IMR-90 (cell line): ENCODE data around the gene GNB2.
A peak's percentile ranks its signal among the peaks of the same experiment; 100 is the strongest.

ENCODE experiments used
- BHLHE40 ChIP-seq: fragments of 150-350 bp; IDR thresholded peaks from 2 replicates; pipeline ENCODE4 v1.6.1; 2016; ENCODE audit warnings: mild to moderate bottlenecking, low read depth, low read length
- CEBPB ChIP-seq: IDR thresholded peaks from 2 replicates; pipeline ENCODE4 v1.6.1; 2012; ENCODE audit warnings: low read depth, low read length, improper control_type of control experiment
- CHD1 ChIP-seq: IDR thresholded peaks from 2 replicates; pipeline ENCODE4 v1.6.1; 2012; ENCODE audit warnings: low read depth, low read length, improper control_type of control experiment
- FOS ChIP-seq: fragments of 150-350 bp; IDR thresholded peaks from 2 replicates; pipeline ENCODE4 v1.6.1; 2016; ENCODE audit warnings: low read depth, low read length
- MAZ ChIP-seq: IDR thresholded peaks from 2 replicates; pipeline ENCODE4 v1.6.1; 2012; ENCODE audit warnings: low read depth, mild to moderate bottlenecking, low read length, improper control_type of control experiment, moderate library complexity, borderline replicate concordance
- MXI1 ChIP-seq: IDR thresholded peaks from 2 replicates; pipeline ENCODE4 v1.6.1; 2012; ENCODE audit warnings: low read depth, mild to moderate bottlenecking, low read length, moderate library complexity, borderline replicate concordance
- POLR2A ChIP-seq: IDR thresholded peaks from 2 replicates; pipeline ENCODE4 v1.6.1; 2012; ENCODE audit warnings: mild to moderate bottlenecking, low read depth, low read length
- RAD21 ChIP-seq: IDR thresholded peaks from 2 replicates; pipeline ENCODE4 v1.6.1; 2012; ENCODE audit warnings: low read length, improper control_type of control experiment
- RCOR1 ChIP-seq: IDR thresholded peaks from 2 replicates; pipeline ENCODE4 v1.6.1; 2012; ENCODE audit warnings: mild to moderate bottlenecking, low read length, improper control_type of control experiment; ENCODE audit not compliant: insufficient replicate concordance
- RFX5 ChIP-seq: IDR thresholded peaks from 2 replicates; pipeline ENCODE4 v1.8.0; 2012; ENCODE audit warnings: low read depth, mild to moderate bottlenecking, low read length, moderate library complexity
- SMC3 ChIP-seq: fragments of 150-350 bp; IDR thresholded peaks from 2 replicates; pipeline ENCODE4 v1.6.1; 2016; ENCODE audit warnings: low read depth, mild to moderate bottlenecking, antibody characterized with exemption, low read length, moderate library complexity
- TF ChIP-seq, protein P1 (sequence below): conservative IDR thresholded peaks from 2 replicates; pipeline ENCODE4 v1.5.1; 2012; ENCODE audit warnings: mild to moderate bottlenecking, low read depth, low read length, improper control_type of control experiment
- TF ChIP-seq, protein P2 (sequence below): fragments of 150-350 bp; IDR thresholded peaks from 2 replicates; pipeline ENCODE4 v1.6.1; 2016; ENCODE audit warnings: low read depth, mild to moderate bottlenecking, low read length, moderate library complexity, borderline replicate concordance
- TF ChIP-seq, protein P3 (sequence below): fragments of 150-350 bp; IDR thresholded peaks from 2 replicates; pipeline ENCODE4 v1.6.1; 2017; ENCODE audit warnings: mild to moderate bottlenecking, antibody characterized with exemption, low read length, low read depth

DNA sequence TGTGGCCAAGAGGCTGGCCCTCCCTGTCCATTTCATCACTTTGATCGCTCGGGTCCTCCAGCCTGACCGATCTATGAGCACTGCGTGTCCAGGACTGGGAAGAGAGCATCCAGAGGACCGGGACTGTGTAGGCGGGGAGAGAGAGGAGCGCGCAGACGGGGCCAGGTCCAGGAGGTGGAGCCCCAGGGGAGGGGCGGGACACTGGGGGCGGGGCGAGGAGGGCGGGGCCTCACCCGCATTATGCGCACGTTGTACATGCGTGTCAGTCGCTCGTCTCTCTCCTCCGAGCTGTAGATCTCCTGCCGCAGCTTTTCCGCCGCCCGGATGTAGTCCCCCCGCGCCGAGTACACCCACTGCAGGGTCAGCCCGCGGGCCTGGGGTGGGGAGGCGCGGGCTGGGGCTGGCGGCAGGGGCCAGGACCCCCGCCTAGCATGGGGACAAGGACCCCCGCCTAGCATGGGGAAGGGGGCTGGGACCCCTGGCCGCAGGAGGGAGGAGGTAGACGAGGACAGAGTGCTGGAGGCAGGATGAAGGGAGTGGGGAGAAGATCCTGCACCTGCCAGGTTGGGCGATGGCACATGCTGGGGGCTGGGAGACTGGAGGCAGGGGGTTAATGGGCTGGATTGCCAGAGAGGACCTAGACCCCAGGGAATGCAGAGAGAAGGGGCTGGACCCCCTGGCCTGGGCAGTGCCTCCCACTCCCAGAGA lies 46.9 kb upstream of the GNB2 start:
- TF ChIP-seq, protein P1, sequence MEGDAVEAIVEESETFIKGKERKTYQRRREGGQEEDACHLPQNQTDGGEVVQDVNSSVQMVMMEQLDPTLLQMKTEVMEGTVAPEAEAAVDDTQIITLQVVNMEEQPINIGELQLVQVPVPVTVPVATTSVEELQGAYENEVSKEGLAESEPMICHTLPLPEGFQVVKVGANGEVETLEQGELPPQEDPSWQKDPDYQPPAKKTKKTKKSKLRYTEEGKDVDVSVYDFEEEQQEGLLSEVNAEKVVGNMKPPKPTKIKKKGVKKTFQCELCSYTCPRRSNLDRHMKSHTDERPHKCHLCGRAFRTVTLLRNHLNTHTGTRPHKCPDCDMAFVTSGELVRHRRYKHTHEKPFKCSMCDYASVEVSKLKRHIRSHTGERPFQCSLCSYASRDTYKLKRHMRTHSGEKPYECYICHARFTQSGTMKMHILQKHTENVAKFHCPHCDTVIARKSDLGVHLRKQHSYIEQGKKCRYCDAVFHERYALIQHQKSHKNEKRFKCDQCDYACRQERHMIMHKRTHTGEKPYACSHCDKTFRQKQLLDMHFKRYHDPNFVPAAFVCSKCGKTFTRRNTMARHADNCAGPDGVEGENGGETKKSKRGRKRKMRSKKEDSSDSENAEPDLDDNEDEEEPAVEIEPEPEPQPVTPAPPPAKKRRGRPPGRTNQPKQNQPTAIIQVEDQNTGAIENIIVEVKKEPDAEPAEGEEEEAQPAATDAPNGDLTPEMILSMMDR: no peak
- TF ChIP-seq MAZ (peak; percentile 65; the same call in 1 of the 2 replicates), RCOR1 (no peak), SMC3 (no peak), POLR2A (no peak), RFX5 (no peak), CEBPB (no peak), FOS (no peak), RAD21 (no peak), MXI1 (0 out of 2 replicates have a peak, but pooled peaks have one; percentile 17), CHD1 (no peak), BHLHE40 (no peak)
- TF ChIP-seq, protein P2, sequence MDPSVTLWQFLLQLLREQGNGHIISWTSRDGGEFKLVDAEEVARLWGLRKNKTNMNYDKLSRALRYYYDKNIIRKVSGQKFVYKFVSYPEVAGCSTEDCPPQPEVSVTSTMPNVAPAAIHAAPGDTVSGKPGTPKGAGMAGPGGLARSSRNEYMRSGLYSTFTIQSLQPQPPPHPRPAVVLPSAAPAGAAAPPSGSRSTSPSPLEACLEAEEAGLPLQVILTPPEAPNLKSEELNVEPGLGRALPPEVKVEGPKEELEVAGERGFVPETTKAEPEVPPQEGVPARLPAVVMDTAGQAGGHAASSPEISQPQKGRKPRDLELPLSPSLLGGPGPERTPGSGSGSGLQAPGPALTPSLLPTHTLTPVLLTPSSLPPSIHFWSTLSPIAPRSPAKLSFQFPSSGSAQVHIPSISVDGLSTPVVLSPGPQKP: no peak
- TF ChIP-seq, protein P3, sequence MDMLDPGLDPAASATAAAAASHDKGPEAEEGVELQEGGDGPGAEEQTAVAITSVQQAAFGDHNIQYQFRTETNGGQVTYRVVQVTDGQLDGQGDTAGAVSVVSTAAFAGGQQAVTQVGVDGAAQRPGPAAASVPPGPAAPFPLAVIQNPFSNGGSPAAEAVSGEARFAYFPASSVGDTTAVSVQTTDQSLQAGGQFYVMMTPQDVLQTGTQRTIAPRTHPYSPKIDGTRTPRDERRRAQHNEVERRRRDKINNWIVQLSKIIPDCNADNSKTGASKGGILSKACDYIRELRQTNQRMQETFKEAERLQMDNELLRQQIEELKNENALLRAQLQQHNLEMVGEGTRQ: no peak
